OCI-LY7 (cell line): ENCODE data around the gene MVD. TPM values are rescaled to one million over a fixed set of nuclear protein-coding genes. Genes with fewer than 3 reads are reported as not detected.

Experiments used
- BruUV-seq: library from RNA; stranded (reverse); fragments of 400-500 nt; replicated peaks from 2 replicates; lab custom pipeline; 2021; lab: Mats Ljungman, UMichigan
- CTCF ChIA-PET: fragments of 300-600 bp; sonication (Branson Sonifier 250); formaldehyde crosslinking; loops from one replicate; lab custom pipeline; 2022; ENCODE audit warnings: antibody characterized with exemption; ENCODE audit not compliant: unreplicated experiment; lab: Charles Lee
- POLR2A ChIA-PET: fragments of 300-600 bp; sonication (Branson Sonifier 250); formaldehyde crosslinking; loops from one replicate; lab custom pipeline; 2022; ENCODE audit warnings: antibody characterized with exemption; lab: Charles Lee
- DNase-seq: peaks from one replicate; pipeline ENCODE4 v3.0.0-alpha.2; 2015; ENCODE audit warnings: low spot score
- H2AFZ ChIP-seq: fragments of 200-600 bp; sonication (generic), shearing (Covaris generic); 2 replicates; pipeline ENCODE4 v1.6.1; 2014; ENCODE audit warnings: mild to moderate bottlenecking, antibody characterized with exemption, low read length, moderate library complexity
- H3K27ac ChIP-seq: fragments of 200-600 bp; sonication (generic); 2 replicates; pipeline ENCODE4 v1.5.1; 2014; ENCODE audit warnings: mixed run types, low read depth, mild to moderate bottlenecking, moderate library complexity, low read length, inconsistent platforms; ENCODE audit not compliant: poor library complexity, severe bottlenecking
- H3K36me3 ChIP-seq: fragments of 200-600 bp; sonication (generic); 2 replicates; pipeline ENCODE4 v1.6.1; 2014; ENCODE audit warnings: mild to moderate bottlenecking, antibody characterized with exemption, low read length, moderate library complexity, mixed read lengths; ENCODE audit not compliant: insufficient read depth
- H3K4me1 ChIP-seq: fragments of 200-600 bp; sonication (generic); 2 replicates; pipeline ENCODE4 v1.5.1; 2014; ENCODE audit warnings: mild to moderate bottlenecking, low read length; ENCODE audit not compliant: insufficient read depth, poor library complexity, severe bottlenecking
- H3K4me2 ChIP-seq: fragments of 200-600 bp; sonication (generic); 2 replicates; pipeline ENCODE4 v1.6.1; 2014; ENCODE audit warnings: mild to moderate bottlenecking, low read length
- H3K4me3 ChIP-seq: fragments of 200-600 bp; sonication (generic); 2 replicates; pipeline ENCODE4 v1.5.1; 2014; ENCODE audit warnings: mild to moderate bottlenecking, low read depth, low read length; ENCODE audit not compliant: poor library complexity, severe bottlenecking
- H3K79me2 ChIP-seq: fragments of 200-600 bp; sonication (generic); 2 replicates; pipeline ENCODE4 v1.6.1; 2016; ENCODE audit warnings: low read depth, mild to moderate bottlenecking, low read length, moderate library complexity, mixed read lengths; ENCODE audit not compliant: insufficient read depth
- H3K9me2 ChIP-seq: fragments of 200-600 bp; sonication (generic); 2 replicates; pipeline ENCODE4 v1.6.1; 2016; ENCODE audit warnings: mild to moderate bottlenecking, low read length, mixed read lengths; ENCODE audit not compliant: insufficient read depth
- H3K9me3 ChIP-seq: fragments of 200-600 bp; sonication (generic); 2 replicates; pipeline ENCODE4 v1.6.1; 2014; ENCODE audit warnings: mild to moderate bottlenecking, mixed run types, low read length, mixed read lengths
- H4K20me1 ChIP-seq: fragments of 200-600 bp; sonication (generic); 2 replicates; pipeline ENCODE4 v1.6.1; 2014; ENCODE audit warnings: mild to moderate bottlenecking, antibody characterized with exemption, low read length, moderate library complexity, mixed read lengths; ENCODE audit not compliant: insufficient read depth
- CTCF ChIP-seq: fragments of 200-600 bp; sonication (generic); conservative IDR thresholded peaks from 2 replicates; pipeline ENCODE4 v1.5.1; 2014; ENCODE audit warnings: mild to moderate bottlenecking, antibody characterized with exemption, low read length, moderate library complexity, mixed read lengths
- EZH2phosphoT487 ChIP-seq: fragments of 200-600 bp; sonication (generic); IDR thresholded peaks from 2 replicates; pipeline ENCODE4 v1.6.1; 2018; ENCODE audit warnings: low read depth, borderline replicate concordance, mild to moderate bottlenecking, mixed run types, antibody characterized with exemption, low read length, moderate library complexity, mixed read lengths
- intact Hi-C: fragments of 100-400 bp; cut with micrococcal nuclease; formaldehyde crosslinking; loops from one replicate; pipeline ENCODE4 v1.10.0; 2022; ENCODE audit not compliant: unreplicated experiment
- total RNA-seq, 2 experiments: library from RNA; depleted of rRNA in 1 of 2; stranded (reverse); fragments of >200 nt in 1 of 2; shearing (Covaris generic) in 1 of 2; gene quantifications; 2 replicates each; pipeline ENCODE4 v1.2.3, GENCODE V29; 2014 to 2022

The MVD gene
- total RNA-seq, 2 experiments from 2014 or later = 65.6 to 158 TPM

GRCh38 chr16:88701581-88702370, 38.9 kb upstream of the MVD start:
- Histone ChIP-seq H3K9me2 (no peaks in the 10 kb centered on the region), H3K4me1 (peaks cover 67% of the 10 kb centered on the region), H3K4me3 (peak overlapping the region; percentile 89), H3K79me2 (peaks cover 16% of the 10 kb centered on the region; the same call in 1 of the 2 replicates), H3K27ac (peak overlapping the region; percentile 71), H3K4me2 (peak overlapping the region; percentile 79), H3K36me3 (peaks cover 24% of the 10 kb centered on the region; the same call in 1 of the 2 replicates), H2AFZ (no peak overlapping the region), H3K9me3 (no peaks in the 10 kb centered on the region), H4K20me1 (no peaks in the 10 kb centered on the region)
- no peak for DNase-seq
- no TSS peak for BruUV-seq
- ChIA-PET CTCF (interaction anchor here (0.8 kb wide), 1 partner anchor 21 kb away, joined by 4 read pairs; no protein-coding TSS in a partner anchor), POLR2A (interaction anchor here (1.1 kb wide), 1 partner anchor 62 kb away, joined by 4 read pairs; no protein-coding TSS in a partner anchor)
- TF ChIP-seq CTCF (no peak), EZH2phosphoT487 (no peak)
- intact Hi-C loops = loop anchor here (1.0 to 5.0 kb wide), 3 partner anchors 20 to 129 kb away; partner anchors contain the start of gene ZC3H18

GRCh38 chr16:88700636-88701482, 38.0 kb upstream of the MVD start:
- TF ChIP-seq CTCF (no peak), EZH2phosphoT487 (no peak)
- ChIA-PET CTCF (no interaction called here), POLR2A (interaction anchor here (0.5 to 1.1 kb wide), 2 partner anchors 21 to 61 kb away, joined by 3 to 4 read pairs; no protein-coding TSS in a partner anchor)
- Histone ChIP-seq H4K20me1 (no peaks in the 10 kb centered on the region), H3K27ac (peak overlapping the region; percentile 71), H3K4me2 (peak overlapping the region; percentile 79), H3K79me2 (peaks cover 13% of the 10 kb centered on the region; the same call in 1 of the 2 replicates), H3K36me3 (peaks cover 24% of the 10 kb centered on the region; the same call in 1 of the 2 replicates), H3K9me2 (no peaks in the 10 kb centered on the region), H3K4me1 (peaks cover 67% of the 10 kb centered on the region), H3K4me3 (peak overlapping the region; percentile 89), H3K9me3 (no peaks in the 10 kb centered on the region), H2AFZ (no peak overlapping the region)
- no TSS peak for BruUV-seq
- peak; percentile 86 for DNase-seq
- intact Hi-C loops = loop anchor here (1.0 to 5.0 kb wide), 3 partner anchors 20 to 129 kb away; partner anchors contain the start of gene ZC3H18
